AG04450 (cell line): ENCODE results near the gene TMEM50B. TPM values are rescaled to one million over a fixed set of nuclear protein-coding genes. Genes with fewer than 3 reads are reported as not detected.

Source experiments
- CTCF ChIA-PET: fragments of 300-600, 350-600 bp; formaldehyde crosslinking; extraction: SDS; loops from one replicate; lab custom pipeline; 2022; ENCODE audit warnings: antibody characterized with exemption, inconsistent platforms; lab: Charles Lee
- POLR2A ChIA-PET: fragments of 350-600 bp; formaldehyde crosslinking; extraction: SDS; loops from one replicate; lab custom pipeline; 2021; ENCODE audit warnings: antibody characterized with exemption, inconsistent platforms; lab: Yijun Ruan, JAX
- DNase-seq: peaks from one replicate; pipeline ENCODE4 v3.0.0-alpha.2; 2011; ENCODE audit warnings: low read depth, low spot score
- H3K27ac ChIP-seq: one replicate; pipeline ENCODE4 v1.5.1; 2012; ENCODE audit warnings: low read depth, low read length, control low read depth
- H3K27me3 ChIP-seq: one replicate; pipeline ENCODE4 v1.6.0; 2012; ENCODE audit warnings: low read length; ENCODE audit not compliant: control insufficient read depth, insufficient read depth
- H3K4me3 ChIP-seq: 2 replicates; pipeline ENCODE4 v1.5.1; 2011; ENCODE audit warnings: mild to moderate bottlenecking, low read depth, low read length, control low read depth
- H3K9me3 ChIP-seq: 2 replicates; pipeline ENCODE4 v1.5.1; 2012; ENCODE audit warnings: low read length; ENCODE audit not compliant: control insufficient read depth, insufficient read depth
- polyA plus RNA-seq: library from polyadenylated mRNA; depleted of rRNA; stranded (reverse); fragments of >200 nt; gene quantifications from 2 replicates; pipeline ENCODE4 v1.2.3, GENCODE V29; 2011
- TF ChIP-seq, protein P1 (sequence below): IDR thresholded peaks from 2 replicates; pipeline ENCODE4 v1.5.1; 2011; ENCODE audit warnings: low read depth, low read length, control low read depth, inconsistent platforms

TMEM50B gene
- polyA plus RNA-seq, 1 experiment = 33.8 TPM

DNA sequence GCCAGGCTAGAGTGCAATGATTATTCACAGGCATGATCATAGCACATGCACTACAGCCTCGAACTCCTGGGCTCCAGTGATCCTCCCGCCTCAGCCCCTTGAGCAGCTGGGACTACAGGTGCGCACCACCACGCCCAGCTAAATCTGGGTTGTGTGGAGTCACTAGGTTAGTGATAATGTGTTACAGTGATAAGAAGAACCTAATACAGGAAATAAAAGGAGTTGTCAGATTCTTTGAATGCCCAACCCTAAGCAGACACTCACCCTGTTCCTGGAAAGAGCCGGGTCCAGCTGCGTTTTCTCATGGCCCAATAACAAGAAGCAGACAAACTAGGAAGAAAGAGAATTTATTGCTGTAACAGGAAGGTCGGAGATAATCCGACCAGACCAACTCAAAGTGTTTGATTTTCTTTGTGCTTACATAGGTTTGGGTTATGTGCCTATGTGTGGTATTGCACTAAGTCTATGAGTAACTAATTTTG lies 67.8 kb downstream of the TMEM50B start:
- Histone ChIP-seq H3K9me3 (no peaks in the 10 kb centered on the region), H3K4me3 (no peak overlapping the region), H3K27ac (no peak overlapping the region), H3K27me3 (no peaks in the 10 kb centered on the region)
- DNase-seq = no peak
- ChIA-PET CTCF (interaction anchor here (1.9 kb wide), 1 partner anchor 33 kb away, joined by 4 read pairs; no protein-coding TSS in a partner anchor), POLR2A (no interaction called here)
- TF ChIP-seq, protein P1, sequence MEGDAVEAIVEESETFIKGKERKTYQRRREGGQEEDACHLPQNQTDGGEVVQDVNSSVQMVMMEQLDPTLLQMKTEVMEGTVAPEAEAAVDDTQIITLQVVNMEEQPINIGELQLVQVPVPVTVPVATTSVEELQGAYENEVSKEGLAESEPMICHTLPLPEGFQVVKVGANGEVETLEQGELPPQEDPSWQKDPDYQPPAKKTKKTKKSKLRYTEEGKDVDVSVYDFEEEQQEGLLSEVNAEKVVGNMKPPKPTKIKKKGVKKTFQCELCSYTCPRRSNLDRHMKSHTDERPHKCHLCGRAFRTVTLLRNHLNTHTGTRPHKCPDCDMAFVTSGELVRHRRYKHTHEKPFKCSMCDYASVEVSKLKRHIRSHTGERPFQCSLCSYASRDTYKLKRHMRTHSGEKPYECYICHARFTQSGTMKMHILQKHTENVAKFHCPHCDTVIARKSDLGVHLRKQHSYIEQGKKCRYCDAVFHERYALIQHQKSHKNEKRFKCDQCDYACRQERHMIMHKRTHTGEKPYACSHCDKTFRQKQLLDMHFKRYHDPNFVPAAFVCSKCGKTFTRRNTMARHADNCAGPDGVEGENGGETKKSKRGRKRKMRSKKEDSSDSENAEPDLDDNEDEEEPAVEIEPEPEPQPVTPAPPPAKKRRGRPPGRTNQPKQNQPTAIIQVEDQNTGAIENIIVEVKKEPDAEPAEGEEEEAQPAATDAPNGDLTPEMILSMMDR = no peak

DNA sequence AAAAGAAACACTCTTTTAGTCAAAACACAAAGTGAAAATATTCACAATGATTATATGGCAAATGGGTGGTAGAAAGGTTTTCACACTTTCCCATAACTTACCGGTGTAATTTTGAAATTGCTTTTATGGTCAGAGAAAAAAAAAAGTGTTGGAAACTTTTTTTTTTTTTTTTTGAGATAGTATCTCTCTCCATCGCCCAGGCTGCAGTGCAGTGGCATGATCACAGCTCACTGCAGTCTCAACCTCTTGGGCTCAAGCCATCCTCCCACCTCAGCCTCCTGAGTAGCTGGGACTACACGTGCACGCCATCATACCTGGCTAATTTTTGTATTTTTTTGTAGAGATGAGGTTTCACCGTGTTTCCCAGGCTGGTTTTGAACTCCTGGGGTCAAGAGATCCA lies 73.3 kb downstream of the TMEM50B start:
- DNase-seq = no peak
- Histone ChIP-seq H3K27me3 (no peaks in the 10 kb centered on the region), H3K27ac (no peak overlapping the region), H3K9me3 (no peaks in the 10 kb centered on the region; the same call in 1 of the 2 replicates), H3K4me3 (no peak overlapping the region)
- POLR2A ChIA-PET = no interaction called here
- TF ChIP-seq, protein P1 = no peak
- CTCF ChIA-PET = interaction anchor here (0.7 kb wide), 2 partner anchors 156 to 634 kb away, joined by 3 read pairs; no protein-coding TSS in a partner anchor

DNA sequence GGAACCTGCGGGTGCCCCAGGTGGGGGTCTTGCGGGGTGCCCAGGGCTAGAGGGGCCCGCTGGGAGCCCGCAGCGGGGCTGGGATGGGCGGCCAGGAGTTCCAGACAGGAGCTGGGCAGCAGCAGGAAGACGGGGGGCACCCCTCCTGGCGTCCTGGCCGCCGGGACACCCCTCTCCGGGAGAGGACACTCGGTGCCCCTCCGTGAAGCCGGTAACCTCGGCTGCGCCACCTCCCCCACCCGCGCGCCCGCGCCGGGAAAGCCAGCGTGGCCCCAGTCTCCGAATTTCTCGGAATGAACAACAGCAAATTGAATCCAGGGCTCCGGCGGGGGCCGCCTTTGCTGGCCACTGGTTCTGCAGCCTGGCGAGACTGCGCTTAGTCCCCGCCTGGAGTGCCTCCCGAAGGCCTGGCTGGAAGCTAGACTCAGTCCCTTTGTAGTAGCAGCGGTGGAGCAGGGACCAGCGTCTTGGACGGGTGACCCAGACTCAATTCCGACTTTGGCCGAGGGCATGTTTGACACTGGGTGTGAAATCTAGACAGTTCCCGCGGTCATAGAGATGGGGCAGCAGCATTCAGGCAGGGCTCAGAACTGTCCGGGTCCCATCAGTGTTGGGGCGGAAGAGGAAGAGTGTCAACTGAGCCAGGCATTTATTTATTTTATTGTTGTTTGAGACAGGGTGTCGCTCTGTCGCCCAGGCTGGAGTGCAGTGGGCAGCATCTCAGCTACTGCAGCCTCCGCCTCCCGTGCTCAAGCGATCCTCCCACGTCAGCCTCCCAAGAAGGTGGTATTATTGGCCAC lies 75.8 kb downstream of the TMEM50B start:
- TF ChIP-seq, protein P1 = no peak
- H3K4me3 ChIP-seq = peak overlapping the region; percentile 81
- no peaks in the 10 kb centered on the region for H3K27me3 ChIP-seq
- ChIA-PET POLR2A (no interaction called here), CTCF (interaction anchor here (1.1 to 2.1 kb wide), 2 partner anchors 202 to 204 kb away, joined by 3 to 7 read pairs; no protein-coding TSS in a partner anchor)
- H3K9me3 ChIP-seq = no peaks in the 10 kb centered on the region; the same call in 1 of the 2 replicates
- no peak for DNase-seq
- peak overlapping the region; percentile 75 for H3K27ac ChIP-seq

DNA sequence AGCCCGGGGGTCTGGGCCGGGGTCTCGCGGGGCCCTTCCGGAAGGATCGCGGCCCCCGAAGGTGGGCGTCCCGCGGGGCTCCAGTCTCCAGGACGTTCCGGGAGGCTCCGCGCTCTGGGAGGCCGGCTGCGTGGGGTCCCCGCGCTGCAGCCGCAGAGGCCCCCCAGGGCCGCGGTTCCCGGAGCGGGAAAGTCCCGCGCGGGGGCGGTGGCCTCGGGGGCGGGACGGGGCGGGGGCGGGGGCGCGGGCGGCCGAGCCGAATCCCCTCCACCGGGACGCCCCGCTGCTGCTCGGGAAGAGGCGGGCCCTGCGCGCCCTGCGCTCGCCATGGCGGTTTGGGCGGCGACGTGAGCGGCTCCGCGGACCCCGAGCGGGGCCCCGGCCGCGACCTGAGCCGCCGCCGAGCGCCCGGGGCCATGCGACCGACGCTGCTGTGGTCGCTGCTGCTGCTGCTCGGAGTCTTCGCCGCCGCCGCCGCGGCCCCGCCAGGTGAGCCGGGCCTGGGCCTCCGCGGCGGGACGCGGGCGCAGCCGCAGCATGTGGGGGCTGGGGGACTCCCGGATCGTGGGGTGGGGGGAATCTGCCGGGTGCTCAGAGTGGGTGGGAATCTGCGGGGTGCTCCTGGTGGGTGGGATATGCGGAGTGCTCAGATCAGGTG lies 76.5 kb downstream of the TMEM50B start, which contains the start of gene IFNGR2:
IFNGR2 (plus strand) TSS at position 286 of the 658 bp plus-strand sequence; CDS start at position 417, 131 bp downstream.
- ChIA-PET POLR2A (no interaction called here), CTCF (interaction anchor here (2.1 kb wide), 1 partner anchor 203 kb away, joined by 7 read pairs; no protein-coding TSS in a partner anchor)
- DNase-seq = no peak
- Histone ChIP-seq H3K4me3 (peak within 1 kb of the TSS; percentile 81), H3K27me3 (no peaks in the 10 kb centered on the region), H3K9me3 (no peaks in the 10 kb centered on the region; the same call in 1 of the 2 replicates), H3K27ac (peak within 1 kb of the TSS; percentile 75)
- TF ChIP-seq, protein P1 = no peak
